Activated T-cell treated with anti-CD3 and anti-CD28 coated beads, Interleukin-2, amount 50 U/mL, for 72 hours (primary cell): ENCODE data around the gene HBE1. TPM values are rescaled to one million over a fixed set of nuclear protein-coding genes. Genes with fewer than 3 reads are reported as not detected.
"Not testable (repeated sequence)": the region's sequence is repeated elsewhere in the genome, so short reads cannot be mapped to it uniquely, and the experiment has no call there.

ENCODE experiments used
- ATAC-seq, 2 donors: fragments of 150-1000 bp; cut with Tn5 transposase; replicated peaks in 1 of 2; 2 replicates each; pipeline ENCODE4 v1.10.0; 2021; ENCODE audit warnings: moderate library complexity in 2 of 2, mild to moderate bottlenecking in 1 of 2
- DNase-seq, 2 donors: peaks; one replicate each; pipeline ENCODE4 v3.0.0; 2021 to 2022; ENCODE audit warnings: mixed read lengths in 1 of 2
- H3K27ac Mint-ChIP-seq: one replicate; pipeline ENCODE4 v1.8.0; 2022; ENCODE audit warnings: mild to moderate bottlenecking, moderate library complexity, mixed read lengths
- H3K27me3 Mint-ChIP-seq: one replicate; pipeline ENCODE4 v1.8.0; 2022; ENCODE audit warnings: low read depth, mixed read lengths
- H3K36me3 Mint-ChIP-seq, 2 donors: one replicate each; pipeline ENCODE4 v1.8.0; 2022; ENCODE audit warnings: mixed read lengths in 2 of 2, mild to moderate bottlenecking in 1 of 2; ENCODE audit not compliant: insufficient read depth in 2 of 2
- H3K4me1 Mint-ChIP-seq: one replicate; pipeline ENCODE4 v1.8.0; 2022; ENCODE audit warnings: low read depth, mixed read lengths
- H3K4me3 Mint-ChIP-seq, 2 donors: one replicate each; pipeline ENCODE4 v1.8.0; 2022; ENCODE audit warnings: mild to moderate bottlenecking in 2 of 2, mixed read lengths in 2 of 2, moderate library complexity in 2 of 2
- H3K9me3 Mint-ChIP-seq, 2 donors: one replicate each; pipeline ENCODE4 v1.8.0; 2022; ENCODE audit warnings: mixed read lengths in 2 of 2
- total RNA-seq, 2 donors: library from RNA; stranded (reverse); gene quantifications; one replicate each; pipeline ENCODE4 v1.2.3, GENCODE V29; 2022

The HBE1 gene
- total RNA-seq, result not detected

DNA sequence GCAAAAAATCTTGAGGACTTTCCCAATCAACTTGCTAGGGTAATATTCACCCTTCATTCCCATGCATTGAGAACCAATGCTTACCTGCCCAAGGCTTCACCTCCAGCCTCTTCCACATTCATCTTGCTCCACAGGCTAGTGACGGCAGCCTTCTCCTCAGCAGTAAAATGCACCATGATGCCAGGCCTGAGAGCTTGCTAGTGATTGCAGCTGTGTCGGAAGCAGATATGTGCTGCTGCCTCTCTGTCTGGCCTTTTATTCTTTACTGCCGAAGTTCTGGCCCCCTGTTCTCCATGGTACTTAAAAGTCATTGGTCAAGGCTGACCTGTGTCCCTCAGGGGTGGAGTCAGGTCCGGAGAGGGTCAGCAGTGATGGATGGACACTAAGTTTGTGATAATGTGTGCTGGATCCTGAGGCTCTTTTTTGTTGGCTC, at the start of gene HBE1:
Gene HBE1, minus strand, starts transcription at position 231 of the 433 bp plus-strand sequence. Its CDS starts 55 bp downstream, at position 176.
- Mint-ChIP-seq H3K4me3 (no peak within 1 kb of the TSS), H3K4me1 (no peaks in the 10 kb centered on the region), H3K9me3 (no peaks in the 10 kb centered on the region), H3K27me3 (peaks cover 7% of the 10 kb centered on the region), H3K36me3 (no peaks in the 10 kb centered on the region), H3K27ac (no peak within 1 kb of the TSS)
- DNase-seq (no peak), ATAC-seq (no peak)

- H3K27ac Mint-ChIP-seq, result no peak overlapping the region
- H3K4me1 Mint-ChIP-seq, result no peaks in the 10 kb centered on the region
- no peaks in the 10 kb centered on the region for H3K36me3 Mint-ChIP-seq
- no peaks in the 10 kb centered on the region for H3K27me3 Mint-ChIP-seq
- peaks cover 2 to 4% of the 10 kb centered on the region in 2 donors for H3K9me3 Mint-ChIP-seq
- no peak for ATAC-seq
- H3K4me3 Mint-ChIP-seq, result no peak overlapping the region
- DNase-seq, result no peak
Observed at GRCh38 chr11:5317292-5317691, 47.5 kb upstream of the HBE1 start.

DNA sequence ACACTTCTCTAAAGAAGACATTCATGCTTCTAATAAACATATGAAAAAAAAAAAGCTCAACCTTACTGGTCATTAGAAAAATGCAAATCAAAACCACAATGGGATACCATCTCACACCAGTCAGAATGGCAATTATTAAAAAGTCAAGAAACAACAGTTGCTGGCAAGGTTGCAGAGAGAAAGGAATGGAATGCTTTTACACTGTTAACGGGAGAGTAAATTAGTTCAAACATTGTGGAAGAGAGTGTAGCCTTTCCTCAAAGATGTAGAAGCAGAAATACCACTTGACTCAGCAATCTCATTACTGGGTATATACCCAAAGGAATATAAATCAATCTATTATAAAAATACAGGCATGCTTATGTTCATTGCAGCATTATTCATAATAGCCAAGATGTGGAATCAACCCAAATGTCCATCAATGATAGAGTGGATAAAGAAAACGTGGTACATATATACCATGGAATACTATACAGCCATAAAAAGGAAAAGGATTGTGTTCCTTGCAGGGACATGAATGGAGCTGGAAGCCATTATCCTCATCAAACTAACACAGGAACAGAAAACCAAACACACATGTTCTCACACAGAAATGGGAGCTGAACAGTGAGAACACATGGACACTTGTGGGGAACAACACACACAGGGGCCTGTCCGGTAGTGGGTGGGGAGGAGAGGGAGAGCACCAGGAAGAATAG, 43.7 kb upstream of the HBE1 start:
- H3K27ac Mint-ChIP-seq, DNase-seq, ATAC-seq, H3K9me3 Mint-ChIP-seq, H3K4me1 Mint-ChIP-seq, H3K27me3 Mint-ChIP-seq, H3K4me3 Mint-ChIP-seq, H3K36me3 Mint-ChIP-seq: not testable (repeated sequence)

GRCh38 chr11:5310423-5310822, 40.7 kb upstream of the HBE1 start:
- Mint-ChIP-seq H3K4me3 (no peak overlapping the region), H3K9me3 (peaks cover 1 to 2% of the 10 kb centered on the region in 2 donors), H3K27me3 (peaks cover 7% of the 10 kb centered on the region), H3K27ac (no peak overlapping the region), H3K36me3 (no peaks in the 10 kb centered on the region), H3K4me1 (no peaks in the 10 kb centered on the region)
- ATAC-seq (no peak), DNase-seq (no peak)

GRCh38 chr11:5307256-5308019, 37.7 kb upstream of the HBE1 start:
- H3K36me3 Mint-ChIP-seq, result no peaks in the 10 kb centered on the region

DNA sequence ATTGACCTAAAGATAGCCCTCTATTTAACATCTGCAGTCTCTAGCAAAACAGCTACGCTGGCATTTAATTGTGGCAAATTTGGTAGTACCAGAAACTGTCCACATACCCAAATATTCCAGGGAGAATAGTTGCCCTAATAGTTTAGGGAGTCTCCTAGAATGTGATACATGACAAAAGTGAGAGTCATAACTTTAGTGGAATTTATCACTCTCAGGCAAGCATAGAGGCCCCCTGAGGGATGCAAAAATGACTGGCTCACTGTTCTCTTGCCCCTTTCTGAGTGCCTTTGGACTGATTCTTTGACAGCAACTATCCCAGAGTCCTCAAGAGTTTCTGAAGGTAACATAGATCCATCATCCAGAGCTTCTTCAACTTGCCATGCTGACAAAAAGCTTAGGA, 34.3 kb upstream of the HBE1 start:
- H3K4me1 Mint-ChIP-seq, result no peaks in the 10 kb centered on the region
- H3K4me3 Mint-ChIP-seq, result no peak overlapping the region
- H3K9me3 Mint-ChIP-seq, result no peaks in the 10 kb centered on the region
- no peak overlapping the region for H3K27ac Mint-ChIP-seq
- DNase-seq (no peak), ATAC-seq (no peak)
- peaks cover 12% of the 10 kb centered on the region for H3K27me3 Mint-ChIP-seq
- no peaks in the 10 kb centered on the region for H3K36me3 Mint-ChIP-seq

More at GRCh38 chr11:5307256-5308019, 37.7 kb upstream of the HBE1 start:
- DNase-seq, result no peak
- ATAC-seq, result no peak
- H3K9me3 Mint-ChIP-seq, result no peaks in the 10 kb centered on the region
- H3K4me3 Mint-ChIP-seq, result no peak overlapping the region
- H3K4me1 Mint-ChIP-seq, result no peaks in the 10 kb centered on the region
- peaks cover 7% of the 10 kb centered on the region for H3K27me3 Mint-ChIP-seq
- no peak overlapping the region for H3K27ac Mint-ChIP-seq

DNA sequence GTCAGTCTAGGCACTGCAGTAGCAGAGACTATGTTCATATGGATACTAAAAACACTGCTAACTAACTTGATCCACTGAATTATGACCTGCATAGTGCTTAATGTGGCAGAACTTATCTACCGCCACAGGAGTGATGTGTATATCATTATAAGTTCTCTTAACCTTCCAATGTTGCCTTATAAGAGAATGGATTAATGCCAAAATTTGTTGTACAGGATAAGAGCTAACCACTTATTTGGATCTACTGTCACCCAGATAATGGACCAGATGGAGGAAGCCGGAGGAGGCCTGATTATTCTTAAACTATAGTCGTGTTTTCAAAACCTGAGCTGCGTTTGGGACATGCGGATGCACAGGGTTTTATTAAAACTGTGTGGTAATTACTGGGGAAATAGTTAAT, 33.9 kb upstream of the HBE1 start:
- DNase-seq (no peak), ATAC-seq (no peak)
- no peaks in the 10 kb centered on the region for H3K9me3 Mint-ChIP-seq
- peaks cover 12% of the 10 kb centered on the region for H3K27me3 Mint-ChIP-seq
- H3K27ac Mint-ChIP-seq, result no peak overlapping the region
- H3K36me3 Mint-ChIP-seq, result no peaks in the 10 kb centered on the region
- no peak overlapping the region for H3K4me3 Mint-ChIP-seq
- H3K4me1 Mint-ChIP-seq, result no peaks in the 10 kb centered on the region

DNA sequence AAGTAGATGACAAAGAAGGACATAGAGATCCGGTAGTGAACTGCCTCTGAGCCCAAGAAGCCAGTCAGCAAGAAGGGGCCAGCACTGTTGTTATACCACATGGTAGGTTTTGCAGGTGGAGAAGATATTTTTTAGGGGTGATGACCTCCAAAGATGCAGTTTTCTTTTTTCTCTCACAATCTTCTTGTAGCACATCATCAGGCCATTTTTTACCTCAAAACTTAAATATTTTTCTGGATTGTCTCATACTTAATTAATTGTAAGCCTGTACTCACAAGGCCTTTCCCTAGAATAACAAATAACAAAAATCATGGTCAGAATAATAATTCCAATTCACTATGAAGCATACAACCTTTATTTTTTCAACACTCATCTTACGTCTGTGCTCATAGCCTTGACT, 32.1 kb upstream of the HBE1 start, which contains the start of gene OR51B4:
Gene OR51B4, minus strand, starts transcription at position 101 of the 400 bp plus-strand sequence. Its CDS starts 0 bp downstream, at position 101.
- no peak within 1 kb of the TSS for H3K4me3 Mint-ChIP-seq
- peaks cover 6% of the 10 kb centered on the region for H3K27me3 Mint-ChIP-seq
- no peaks in the 10 kb centered on the region for H3K4me1 Mint-ChIP-seq
- DNase-seq (no peak), ATAC-seq (no peak)
- H3K36me3 Mint-ChIP-seq, result no peaks in the 10 kb centered on the region
- no peaks in the 10 kb centered on the region for H3K9me3 Mint-ChIP-seq
- H3K27ac Mint-ChIP-seq, result no peak within 1 kb of the TSS

GRCh38 chr11:5300251-5300650, 30.5 kb upstream of the HBE1 start:
- no peaks in the 10 kb centered on the region for H3K9me3 Mint-ChIP-seq
- H3K27me3 Mint-ChIP-seq, result peaks cover 6% of the 10 kb centered on the region
- DNase-seq (no peak), ATAC-seq (no peak)
- no peaks in the 10 kb centered on the region for H3K36me3 Mint-ChIP-seq
- H3K4me3 Mint-ChIP-seq, result no peak overlapping the region
- no peaks in the 10 kb centered on the region for H3K4me1 Mint-ChIP-seq
- no peak overlapping the region for H3K27ac Mint-ChIP-seq

DNA sequence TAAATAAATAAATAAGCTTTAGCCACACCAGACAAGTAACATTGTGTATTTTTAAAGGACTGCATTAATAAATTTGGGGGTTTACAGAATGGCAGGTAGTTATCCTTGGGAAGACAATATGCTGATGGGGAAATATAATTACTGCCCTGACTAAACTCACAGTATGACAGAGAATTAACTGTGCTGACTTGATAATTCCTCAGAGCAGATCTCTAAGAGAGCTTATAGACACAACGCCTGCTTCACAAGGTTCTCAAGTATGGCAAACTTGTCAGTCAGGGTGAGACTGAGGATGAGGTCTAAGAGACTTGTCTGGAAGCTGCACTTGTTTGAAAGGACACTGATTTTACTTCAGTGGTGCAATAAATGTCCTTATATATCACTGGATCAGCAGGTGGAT, 28.7 kb upstream of the HBE1 start:
- H3K4me3 Mint-ChIP-seq, result no peak overlapping the region
- H3K27me3 Mint-ChIP-seq, result peaks cover 6% of the 10 kb centered on the region
- H3K4me1 Mint-ChIP-seq, result no peaks in the 10 kb centered on the region
- no peak for DNase-seq
- H3K9me3 Mint-ChIP-seq, result no peaks in the 10 kb centered on the region
- ATAC-seq, result no peak
- no peak overlapping the region for H3K27ac Mint-ChIP-seq
- H3K36me3 Mint-ChIP-seq, result no peaks in the 10 kb centered on the region

GRCh38 chr11:5297721-5298323, 28.1 kb upstream of the HBE1 start:
- Mint-ChIP-seq H3K27me3 (peaks cover 6% of the 10 kb centered on the region), H3K4me3 (no peak overlapping the region), H3K9me3 (no peaks in the 10 kb centered on the region), H3K36me3 (no peaks in the 10 kb centered on the region), H3K27ac (no peak overlapping the region), H3K4me1 (no peaks in the 10 kb centered on the region)
- ATAC-seq (no peak), DNase-seq (no peak)

DNA sequence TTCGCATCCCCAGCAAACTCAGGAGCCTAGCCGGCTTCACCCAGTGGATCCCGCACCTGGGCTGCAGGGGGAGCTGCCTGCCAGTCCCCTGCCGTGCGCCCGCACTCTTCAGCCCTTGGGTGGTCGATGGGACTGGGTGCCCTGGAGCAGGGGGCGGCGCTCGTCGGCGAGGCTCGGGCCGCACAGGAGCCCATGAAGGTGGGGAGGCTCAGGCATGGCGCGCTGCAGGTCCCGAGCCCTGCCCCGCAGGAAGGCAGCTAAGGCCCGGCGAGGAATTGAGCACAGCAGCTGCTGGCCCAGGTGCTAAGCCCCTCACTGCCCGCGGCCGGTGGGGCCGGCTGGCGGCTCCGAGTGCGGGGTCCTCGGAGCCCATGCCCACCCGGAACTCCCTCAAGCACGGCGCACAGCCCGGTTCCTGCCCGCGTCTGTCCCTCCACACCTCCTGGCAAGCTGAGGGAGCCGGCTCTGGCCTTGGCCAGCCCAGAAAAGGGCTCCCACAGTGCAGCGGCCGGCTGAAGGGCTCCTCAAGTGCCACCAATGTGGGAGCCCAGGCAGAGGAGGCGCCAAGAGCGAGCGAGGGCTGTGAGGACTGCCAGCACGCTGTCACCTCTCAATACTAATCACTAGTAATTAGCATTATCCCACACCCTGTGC, 24.7 kb upstream of the HBE1 start:
- H3K27ac Mint-ChIP-seq, H3K4me3 Mint-ChIP-seq, H3K4me1 Mint-ChIP-seq, DNase-seq, ATAC-seq, H3K9me3 Mint-ChIP-seq, H3K36me3 Mint-ChIP-seq, H3K27me3 Mint-ChIP-seq: not testable (repeated sequence)

- Mint-ChIP-seq H3K4me3 (no peak overlapping the region), H3K27ac (no peak overlapping the region), H3K9me3 (no peaks in the 10 kb centered on the region), H3K36me3 (no peaks in the 10 kb centered on the region), H3K4me1 (no peaks in the 10 kb centered on the region), H3K27me3 (no peaks in the 10 kb centered on the region)
- DNase-seq (no peak), ATAC-seq (no peak)
Observed at GRCh38 chr11:5293028-5293427, 23.3 kb upstream of the HBE1 start.
